Measurements from ENCODE around the gene CASK. TPM values are rescaled to one million over a fixed set of nuclear protein-coding genes. Genes with fewer than 3 reads are reported as not detected.
A peak's percentile ranks its signal among the peaks of the same experiment; 100 is the strongest.

CASK gene
- total RNA-seq, 4 donors from 2014 or later: 21.3 to 28.7 (median 24.0) TPM

DNA sequence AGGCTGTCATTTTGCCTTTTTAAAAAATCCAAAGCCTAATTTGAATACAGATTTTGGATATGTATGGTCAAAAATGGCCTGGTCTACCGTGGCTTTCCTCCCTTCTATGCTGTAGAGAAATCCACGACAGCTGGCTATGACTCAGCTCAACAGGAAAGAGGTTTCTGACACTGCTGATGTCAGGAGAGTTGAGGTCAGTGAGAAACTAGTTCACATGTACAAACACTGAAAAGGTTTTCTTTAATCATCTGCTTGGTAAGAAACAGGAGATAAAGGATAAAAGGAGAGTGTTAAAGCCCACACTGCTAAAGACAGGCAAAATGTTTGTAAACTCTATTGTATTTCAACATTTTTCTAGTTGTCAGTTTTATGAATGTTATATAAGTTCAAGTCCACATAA, 362.3 kb downstream of the CASK start:
- peak overlapping the region in 3 of 4 donors; percentile 41 to 59 (median 54) for H3K27ac ChIP-seq (replicated peaks in 1 of 4)
- peaks cover 0 to 30% (median 20%) of the 10 kb centered on the region in 4 donors for H3K4me1 ChIP-seq
- WGBS: 9% methylated on average over 2 of the region's 2 CpGs
- H3K4me3 ChIP-seq: no peak overlapping the region
- intact Hi-C loops (cut with DNase I): no loop called here
- no peaks in the 10 kb centered on the region for H3K36me3 ChIP-seq
- no peaks in the 10 kb centered on the region for H3K27me3 ChIP-seq
- TF ChIP-seq EP300 (IDR thresholded peaks at IDR 0.05) (no peak), POLR2AphosphoS5 (IDR thresholded peaks at IDR 0.05) (peak; percentile 10 to 12), CTCF (IDR thresholded peaks at IDR 0.05) (no peak), POLR2A (IDR thresholded peaks at IDR 0.05; ENCODE audit: low read depth) (no peak)
- H3K9me3 ChIP-seq: no peaks in the 10 kb centered on the region
- no peak for DNase-seq (ENCODE audit: extremely low spot score)

- 32% methylated on average over 7 of the region's 7 CpGs for WGBS
- H3K4me3 ChIP-seq: no peak overlapping the region
- TF ChIP-seq EP300 (IDR thresholded peaks at IDR 0.05) (no peak), CTCF (IDR thresholded peaks at IDR 0.05) (no peak), POLR2AphosphoS5 (IDR thresholded peaks at IDR 0.05) (no peak), POLR2A (IDR thresholded peaks at IDR 0.05; ENCODE audit: low read depth) (no peak)
- no peak for DNase-seq (ENCODE audit: extremely low spot score)
- peaks cover 0 to 30% (median 20%) of the 10 kb centered on the region in 4 donors for H3K4me1 ChIP-seq
- no peaks in the 10 kb centered on the region for H3K9me3 ChIP-seq
- peak overlapping the region in 3 of 4 donors; percentile 31 to 59 (median 54) for H3K27ac ChIP-seq (replicated peaks in 1 of 4)
- no peaks in the 10 kb centered on the region for H3K36me3 ChIP-seq
- H3K27me3 ChIP-seq: no peaks in the 10 kb centered on the region
- intact Hi-C loops (cut with DNase I): no loop called here
Observed at GRCh38 chrX:41559235-41560052, 363.9 kb downstream of the CASK start.

- no peak for TF ChIP-seq EP300 (IDR thresholded peaks at IDR 0.05)
- TF ChIP-seq POLR2AphosphoS5 (IDR thresholded peaks at IDR 0.05): no peak
- peak; percentile 29 to 39 (median 33) for TF ChIP-seq CTCF (IDR thresholded peaks at IDR 0.05)
- no peak for TF ChIP-seq POLR2A (IDR thresholded peaks at IDR 0.05; ENCODE audit: low read depth)
- Histone ChIP-seq H3K27ac (replicated peaks in 1 of 4) (no peak overlapping the region), H3K36me3 (no peaks in the 10 kb centered on the region), H3K9me3 (no peaks in the 10 kb centered on the region), H3K27me3 (no peaks in the 10 kb centered on the region), H3K4me3 (no peak overlapping the region), H3K4me1 (peaks cover 0 to 30% (median 20%) of the 10 kb centered on the region in 4 donors)
- 16% methylated on average over 2 of the region's 2 CpGs for WGBS
- no peak for DNase-seq (ENCODE audit: extremely low spot score)
- intact Hi-C loops (cut with DNase I): no loop called here
Observed at GRCh38 chrX:41558531-41558930, 364.8 kb downstream of the CASK start.

GRCh38 chrX:41556958-41557357, 366.4 kb downstream of the CASK start:
- Histone ChIP-seq H3K27ac (replicated peaks in 1 of 4) (no peak overlapping the region), H3K27me3 (no peaks in the 10 kb centered on the region), H3K9me3 (no peaks in the 10 kb centered on the region), H3K4me1 (peaks cover 0 to 30% (median 20%) of the 10 kb centered on the region in 4 donors), H3K4me3 (no peak overlapping the region), H3K36me3 (no peaks in the 10 kb centered on the region)
- TF ChIP-seq EP300 (IDR thresholded peaks at IDR 0.05) (no peak), CTCF (IDR thresholded peaks at IDR 0.05) (no peak), POLR2AphosphoS5 (IDR thresholded peaks at IDR 0.05) (no peak), POLR2A (IDR thresholded peaks at IDR 0.05; ENCODE audit: low read depth) (no peak)
- intact Hi-C loops (cut with DNase I): no loop called here
- WGBS: 58% methylated on average over 2 of the region's 2 CpGs
- no peak for DNase-seq (ENCODE audit: extremely low spot score)
